ENCODE data around the gene PDIK1L. TPM values are rescaled to one million over a fixed set of nuclear protein-coding genes. Genes with fewer than 3 reads are reported as not detected.

The PDIK1L gene
- total RNA-seq = 4.2 and 4.3 TPM in 2 replicates

GRCh38 chr1:26111530-26112406, at the start of gene PDIK1L:
Gene PDIK1L (plus strand): TSS chr1:26111824. CDS start chr1:26114309, 2,485 bp downstream.
- peak; percentile 91 to 97 for DNase-seq (ENCODE audit: low read depth in 2 of 2)

GRCh38 chr1:26064553-26064952, 47.1 kb upstream of the PDIK1L start:
- DNase-seq (ENCODE audit: low read depth in 2 of 2) = no peak

- no peak for DNase-seq (ENCODE audit: low read depth in 2 of 2)
These were observed 45.5 kb upstream of the PDIK1L start for GRCh38 chr1:26066160-26066559.

- no peak for DNase-seq (ENCODE audit: low read depth in 2 of 2)
These were observed 44.8 kb upstream of the PDIK1L start for GRCh38 chr1:26066857-26067256.

GRCh38 chr1:26067432-26067911, 44.2 kb upstream of the PDIK1L start, which contains the start of gene TRIM63:
Gene TRIM63 (minus strand): TSS chr1:26067630. CDS start chr1:26067494, 136 bp downstream.
- DNase-seq (ENCODE audit: low read depth in 2 of 2) = no peak

GRCh38 chr1:26069941-26070295, 41.7 kb upstream of the PDIK1L start:
- no peak for DNase-seq (ENCODE audit: low read depth in 2 of 2)

GRCh38 chr1:26070296-26070962, 41.2 kb upstream of the PDIK1L start:
- no peak for DNase-seq (ENCODE audit: low read depth in 2 of 2)

- DNase-seq (ENCODE audit: low read depth in 2 of 2) = no peak
These were observed 40.7 kb upstream of the PDIK1L start for GRCh38 chr1:26070963-26071342.

GRCh38 chr1:26072305-26072704, 39.3 kb upstream of the PDIK1L start:
- peak in 1 of 2 donors; percentile 38 for DNase-seq (ENCODE audit: low read depth in 2 of 2)

- DNase-seq (ENCODE audit: low read depth in 2 of 2) = no peak
These were observed 36.0 kb upstream of the PDIK1L start for GRCh38 chr1:26075421-26076144.

GRCh38 chr1:26077524-26077923, 34.1 kb upstream of the PDIK1L start:
- DNase-seq (ENCODE audit: low read depth in 2 of 2) = no peak

- DNase-seq (ENCODE audit: low read depth in 2 of 2) = no peak
These were observed 33.1 kb upstream of the PDIK1L start for GRCh38 chr1:26078286-26079177.

- DNase-seq (ENCODE audit: low read depth in 2 of 2) = no peak
These were observed 32.5 kb upstream of the PDIK1L start for GRCh38 chr1:26079178-26079563.

GRCh38 chr1:26079960-26080814, 31.4 kb upstream of the PDIK1L start:
- no peak for DNase-seq (ENCODE audit: low read depth in 2 of 2)

- no peak for DNase-seq (ENCODE audit: low read depth in 2 of 2)
These were observed 30.2 kb upstream of the PDIK1L start for GRCh38 chr1:26081267-26082019.

GRCh38 chr1:26082020-26082350, 29.6 kb upstream of the PDIK1L start:
- DNase-seq (ENCODE audit: low read depth in 2 of 2) = no peak

GRCh38 chr1:26083208-26083607, 28.4 kb upstream of the PDIK1L start:
- no peak for DNase-seq (ENCODE audit: low read depth in 2 of 2)

GRCh38 chr1:26084091-26084561, 27.5 kb upstream of the PDIK1L start:
- no peak for DNase-seq (ENCODE audit: low read depth in 2 of 2)

- DNase-seq (ENCODE audit: low read depth in 2 of 2) = no peak
These were observed 26.8 kb upstream of the PDIK1L start for GRCh38 chr1:26084844-26085243.
